GM12864 (cell line): ENCODE results near the gene CMTM8.
"Not testable (repeated sequence)": the region's sequence is repeated elsewhere in the genome, so short reads cannot be mapped to it uniquely, and the experiment has no call there.

ENCODE experiments used
- DNase-seq: peaks from one replicate; pipeline ENCODE4 v3.0.0-alpha.2; 2011; ENCODE audit warnings: low read depth
- H3K4me3 ChIP-seq: 2 replicates; pipeline ENCODE4 v1.5.1; 2011; ENCODE audit warnings: mild to moderate bottlenecking, low read depth, low read length, control low read depth
- CTCF ChIP-seq: IDR thresholded peaks from 2 replicates; pipeline ENCODE4 v1.5.1; 2011; ENCODE audit warnings: low read depth, mild to moderate bottlenecking, moderate library complexity, low read length, control low read depth, inconsistent platforms; ENCODE audit errors: missing control alignments

Gene CMTM8

DNA sequence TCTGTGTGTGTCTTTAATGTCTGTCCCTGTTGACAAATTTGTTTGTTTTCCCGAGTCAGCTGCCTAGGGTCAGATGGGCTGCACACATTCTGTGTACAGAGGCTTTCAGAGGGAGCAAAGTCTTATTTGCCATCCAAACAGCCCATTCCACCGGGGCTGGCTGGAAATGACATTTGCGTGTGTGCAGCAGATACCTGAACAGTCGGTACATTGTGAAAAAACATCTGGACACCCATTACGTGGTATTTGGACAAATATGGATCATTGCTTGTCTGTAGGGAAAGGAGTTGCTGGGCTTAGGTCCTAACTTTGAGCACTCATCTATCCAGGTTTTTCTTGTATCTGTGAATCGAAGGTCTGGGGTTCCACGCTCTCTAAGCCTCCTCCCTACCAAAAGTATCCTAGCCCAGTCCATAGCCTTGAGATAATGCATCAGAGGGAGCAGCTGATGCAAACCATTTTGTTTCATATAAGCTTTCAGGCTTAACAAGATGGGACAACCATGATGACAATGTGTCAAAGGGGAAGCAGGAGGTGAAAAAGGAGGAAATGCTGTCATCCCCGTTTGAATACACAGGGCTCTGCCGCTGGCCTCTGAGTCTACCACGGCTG lies 22.2 kb upstream of the CMTM8 start:
- no peak for TF ChIP-seq CTCF
- DNase-seq = no peak
- no peak overlapping the region for H3K4me3 ChIP-seq

DNA sequence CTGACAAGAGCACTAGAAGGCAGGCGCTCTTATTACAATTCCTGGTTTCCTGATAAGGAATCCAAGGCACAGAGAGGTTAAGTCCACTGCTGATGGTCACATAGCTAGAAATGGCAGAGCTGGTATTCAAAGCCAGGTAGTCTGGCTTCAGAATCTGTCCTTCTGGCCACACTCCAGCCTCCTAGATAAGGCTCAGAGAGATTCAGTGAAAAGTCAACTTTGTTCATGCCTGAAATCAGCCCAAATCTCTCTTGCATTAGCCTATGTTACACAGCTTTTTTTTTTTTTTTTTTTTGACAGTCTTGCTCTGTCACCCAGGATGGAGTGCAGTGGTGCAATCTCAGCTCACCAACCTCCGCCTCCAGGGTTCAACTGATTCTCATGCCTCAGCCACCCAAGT lies 21.1 kb upstream of the CMTM8 start:
- no peak overlapping the region for H3K4me3 ChIP-seq
- TF ChIP-seq CTCF = no peak
- DNase-seq = no peak

GRCh38 chr3:32219537-32219936 lies 18.9 kb upstream of the CMTM8 start:
- TF ChIP-seq CTCF = no peak
- DNase-seq = no peak
- no peak overlapping the region for H3K4me3 ChIP-seq

DNA sequence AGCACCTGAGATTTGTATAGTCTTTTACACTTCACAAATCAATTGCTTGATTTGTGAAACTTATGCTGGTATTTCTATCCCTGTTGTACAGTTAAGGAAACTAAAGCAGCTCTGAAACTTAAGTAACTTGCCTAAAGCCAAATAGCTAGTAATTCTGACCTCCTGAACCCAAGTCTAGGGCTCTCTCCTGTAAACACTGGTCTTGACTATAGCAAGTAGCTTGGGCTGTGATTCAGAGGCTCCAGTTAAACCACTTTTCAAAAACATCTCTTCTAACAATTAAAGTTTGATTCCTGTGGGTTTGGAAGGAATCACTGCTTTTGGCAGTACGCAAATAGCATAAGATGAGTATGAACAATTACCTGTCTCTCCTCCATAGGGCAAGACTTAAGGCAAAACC lies 18.5 kb upstream of the CMTM8 start:
- no peak overlapping the region for H3K4me3 ChIP-seq
- no peak for DNase-seq
- no peak for TF ChIP-seq CTCF

- no peak for DNase-seq
- no peak for TF ChIP-seq CTCF
- no peak overlapping the region for H3K4me3 ChIP-seq
These were observed 15.5 kb upstream of the CMTM8 start for GRCh38 chr3:32222950-32223349.

- no peak for TF ChIP-seq CTCF
- H3K4me3 ChIP-seq = no peak overlapping the region
- DNase-seq = no peak
These were observed 14.4 kb upstream of the CMTM8 start for GRCh38 chr3:32224016-32224516.

DNA sequence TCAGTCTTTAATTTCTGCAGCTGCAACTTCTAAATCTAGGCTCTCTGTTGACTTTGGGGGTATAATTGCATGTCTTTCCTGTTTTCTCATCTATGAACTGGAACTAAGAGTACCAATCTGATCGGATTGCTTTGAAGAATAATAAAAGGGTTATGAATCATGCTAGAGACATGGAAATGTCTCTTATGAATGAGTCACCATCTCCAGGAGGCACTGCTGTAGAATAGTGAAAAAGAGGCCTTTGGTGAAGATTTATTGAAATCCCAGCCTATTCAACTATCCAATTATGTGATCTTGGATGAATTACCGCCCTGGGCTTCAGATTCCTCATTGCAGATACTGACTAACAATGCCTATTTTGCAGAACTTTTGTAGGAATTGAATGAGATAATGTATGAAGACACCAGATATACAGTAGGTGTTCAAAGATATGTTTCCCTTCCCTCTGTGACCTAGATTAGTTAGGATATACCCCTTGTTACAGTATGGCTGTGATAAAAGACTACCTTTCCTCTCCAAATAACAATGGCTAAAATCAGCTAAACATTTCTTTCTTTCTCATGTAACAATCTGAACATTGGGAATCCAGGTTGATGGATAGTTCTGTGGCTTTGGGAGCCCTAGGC lies 11.5 kb upstream of the CMTM8 start:
- no peak overlapping the region for H3K4me3 ChIP-seq
- TF ChIP-seq CTCF = no peak
- DNase-seq = no peak

DNA sequence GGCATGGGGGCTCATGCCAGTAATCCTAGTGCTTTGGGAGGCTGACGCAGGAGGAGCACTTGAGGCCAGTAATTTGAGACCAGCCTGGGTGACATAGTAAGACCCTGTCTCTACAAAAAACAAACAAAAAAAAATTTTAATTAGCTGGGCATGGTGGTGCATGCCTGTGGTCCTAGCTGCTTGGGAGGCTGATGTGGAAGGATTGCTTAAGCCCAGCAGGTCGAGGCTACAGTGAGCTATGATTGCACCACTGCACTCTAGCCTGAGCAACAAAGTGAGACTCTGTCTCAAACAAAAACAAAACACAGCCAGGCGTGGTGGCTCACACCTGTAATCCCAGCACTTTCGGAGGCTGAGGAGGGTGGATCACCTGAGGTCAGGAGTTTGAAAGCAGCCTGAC lies 9.7 kb upstream of the CMTM8 start:
- not testable (repeated sequence) for H3K4me3 ChIP-seq, DNase-seq
